Activated T-cell treated with anti-CD3 and anti-CD28 coated beads for 48 hours (primary cell): ENCODE measurements around the gene C2orf72.

ENCODE experiments used
- DNase-seq: peaks from one replicate; pipeline ENCODE4 v3.0.0-alpha.2; 2020; ENCODE audit warnings: low read depth

Gene C2orf72

GRCh38 chr2:231069379-231070054, 32.2 kb downstream of the C2orf72 start:
- no peak for DNase-seq

- DNase-seq = no peak
Measured at GRCh38 chr2:231084565-231084964, 47.2 kb downstream of the C2orf72 start.

GRCh38 chr2:231088754-231089153, 51.4 kb downstream of the C2orf72 start:
- DNase-seq = no peak

- no peak for DNase-seq
Measured at GRCh38 chr2:231093933-231094332, 56.6 kb downstream of the C2orf72 start.

- no peak for DNase-seq
Measured at GRCh38 chr2:231094736-231095346, 57.5 kb downstream of the C2orf72 start.
